A549 (cell line): ENCODE data around the gene RMI1.

Source experiments
- EP300 ChIP-seq, 2 experiments: fragments of >200 bp; sonication (Bioruptor Twin); formaldehyde crosslinking; IDR thresholded peaks; 2 replicates in 1 of 2; 3 replicates in 1 of 2; pipeline ENCODE4 v1.6.1; 2016 to 2017
- PBX3 ChIP-seq: IDR thresholded peaks from 2 replicates; pipeline ENCODE4 v1.6.1; 2012
- TF ChIP-seq, protein P1 (sequence below): fragments of >200 bp; sonication (Bioruptor Twin); formaldehyde crosslinking; IDR thresholded peaks from 3 replicates; pipeline ENCODE4 v1.5.1; 2016

GRCh38 chr9:84000186-84000585 lies 19.6 kb downstream of the RMI1 start:
- TF ChIP-seq, protein P1, sequence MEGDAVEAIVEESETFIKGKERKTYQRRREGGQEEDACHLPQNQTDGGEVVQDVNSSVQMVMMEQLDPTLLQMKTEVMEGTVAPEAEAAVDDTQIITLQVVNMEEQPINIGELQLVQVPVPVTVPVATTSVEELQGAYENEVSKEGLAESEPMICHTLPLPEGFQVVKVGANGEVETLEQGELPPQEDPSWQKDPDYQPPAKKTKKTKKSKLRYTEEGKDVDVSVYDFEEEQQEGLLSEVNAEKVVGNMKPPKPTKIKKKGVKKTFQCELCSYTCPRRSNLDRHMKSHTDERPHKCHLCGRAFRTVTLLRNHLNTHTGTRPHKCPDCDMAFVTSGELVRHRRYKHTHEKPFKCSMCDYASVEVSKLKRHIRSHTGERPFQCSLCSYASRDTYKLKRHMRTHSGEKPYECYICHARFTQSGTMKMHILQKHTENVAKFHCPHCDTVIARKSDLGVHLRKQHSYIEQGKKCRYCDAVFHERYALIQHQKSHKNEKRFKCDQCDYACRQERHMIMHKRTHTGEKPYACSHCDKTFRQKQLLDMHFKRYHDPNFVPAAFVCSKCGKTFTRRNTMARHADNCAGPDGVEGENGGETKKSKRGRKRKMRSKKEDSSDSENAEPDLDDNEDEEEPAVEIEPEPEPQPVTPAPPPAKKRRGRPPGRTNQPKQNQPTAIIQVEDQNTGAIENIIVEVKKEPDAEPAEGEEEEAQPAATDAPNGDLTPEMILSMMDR, result no peak
- TF ChIP-seq EP300 (IDR thresholded peaks at IDR 0.05) (no peak), PBX3 (no peak)
